LNCAP (cell line): ENCODE measurements around the gene PCARE.

Experiments
- CTCF ChIP-seq: fragments of 450-650 bp; IDR thresholded peaks from 2 replicates; pipeline ENCODE4 v1.5.1; 2017; ENCODE audit warnings: mild to moderate bottlenecking

The PCARE gene

GRCh38 chr2:29024882-29025430, 49.4 kb downstream of the PCARE start:
- TF ChIP-seq CTCF = no peak

GRCh38 chr2:29023188-29023587, 51.1 kb downstream of the PCARE start:
- no peak for TF ChIP-seq CTCF

GRCh38 chr2:29022679-29023078, 51.6 kb downstream of the PCARE start:
- no peak for TF ChIP-seq CTCF

GRCh38 chr2:29021886-29022285, 52.4 kb downstream of the PCARE start:
- no peak for TF ChIP-seq CTCF

- no peak for TF ChIP-seq CTCF
These were observed 56.4 kb downstream of the PCARE start for GRCh38 chr2:29017716-29018435.

- TF ChIP-seq CTCF = no peak
These were observed 57.8 kb downstream of the PCARE start for GRCh38 chr2:29016504-29016903.

- no peak for TF ChIP-seq CTCF
These were observed 58.4 kb downstream of the PCARE start for GRCh38 chr2:29015701-29016470.
